ENCODE measurements around the gene TMEM253.

TMEM253 gene

DNA sequence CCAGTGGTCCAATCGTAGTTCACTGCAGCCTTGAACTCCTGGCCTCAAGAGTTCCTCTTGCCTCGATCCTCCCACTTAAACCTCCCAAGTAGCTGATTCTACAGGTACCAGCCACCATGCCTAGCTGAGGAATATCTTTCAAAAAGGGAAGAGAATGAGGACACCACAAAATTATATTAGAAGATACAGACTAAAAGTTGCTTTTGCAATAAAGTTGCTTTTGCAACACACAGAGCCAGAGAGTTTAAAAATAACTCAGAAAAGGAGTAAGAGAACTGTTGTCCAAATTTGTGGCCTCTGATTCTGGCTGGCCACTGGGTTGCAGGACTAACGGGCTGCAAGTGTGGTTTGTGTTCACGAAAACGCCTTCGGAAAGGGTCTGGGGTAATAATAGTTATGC is 19.8 kb downstream of the TMEM253 start:
- H3K27me3 ChIP-seq (ENCODE audit: control insufficient read depth in 3 of 3, insufficient read depth in 3 of 3, low read depth in 1 of 3, low read length in 3 of 3), result peaks cover 0 to 8% (median 0%) of the 10 kb centered on the region in 3 experiments
- H3K36me3 ChIP-seq (replicated peaks in 1 of 2; ENCODE audit: control insufficient read depth in 2 of 2, insufficient read depth in 2 of 2, low read length in 2 of 2), result no peaks in the 10 kb centered on the region
- H3K23ac ChIP-seq (ENCODE audit: low read depth, low read length, poor library complexity), result no peak overlapping the region
- no peaks in the 10 kb centered on the region for H3K79me1 ChIP-seq (ENCODE audit: low read depth, low read length)
- H2BK120ac ChIP-seq (ENCODE audit: low read depth, low read length), result no peak overlapping the region
- H3K9me3 ChIP-seq (replicated peaks in 1 of 2; ENCODE audit: control insufficient read depth in 2 of 2, insufficient read depth in 1 of 2, low read depth in 1 of 2, low read length in 2 of 2), result no peaks in the 10 kb centered on the region
- no peak overlapping the region for H2AFZ ChIP-seq (ENCODE audit: low read length)
- no peak overlapping the region for H3K4ac ChIP-seq (ENCODE audit: low read length)
- H3K14ac ChIP-seq (ENCODE audit: low read length), result no peak overlapping the region
- no peak overlapping the region for H3K4me3 ChIP-seq (ENCODE audit: low read length in 2 of 2)
- no peak overlapping the region for H2BK12ac ChIP-seq (ENCODE audit: low read length)
- H3K27ac ChIP-seq (replicated peaks; ENCODE audit: low read length), result no peak overlapping the region
- no peak overlapping the region for H3K18ac ChIP-seq (ENCODE audit: low read length)
- H2AK5ac ChIP-seq (ENCODE audit: low read depth, low read length), result no peak overlapping the region
- no peak overlapping the region for H2BK5ac ChIP-seq (ENCODE audit: low read length)
- no peak overlapping the region for H3K4me2 ChIP-seq (ENCODE audit: insufficient read depth, low read length, poor library complexity, severe bottlenecking)
- H4K8ac ChIP-seq (ENCODE audit: low read depth, low read length), result no peak overlapping the region
- no peaks in the 10 kb centered on the region for H3K4me1 ChIP-seq (ENCODE audit: control insufficient read depth in 2 of 2, insufficient read depth in 1 of 2, low read depth in 1 of 2, low read length in 2 of 2)
- H2BK15ac ChIP-seq (ENCODE audit: low read length), result no peak overlapping the region
- DNase-seq (ENCODE audit: low spot score), result no peak
- no peak overlapping the region for H3K9ac ChIP-seq (ENCODE audit: low read depth, low read length, poor library complexity)
- H4K91ac ChIP-seq (ENCODE audit: low read depth, low read length, poor library complexity), result no peak overlapping the region
- WGBS, 2 donors (ENCODE audit: extremely low coverage in 2 of 2, insufficient read length in 2 of 2, insufficient replicate concordance in 1 of 2), result no CpG with 5 or more reads among the region's 6 CpGs

DNA sequence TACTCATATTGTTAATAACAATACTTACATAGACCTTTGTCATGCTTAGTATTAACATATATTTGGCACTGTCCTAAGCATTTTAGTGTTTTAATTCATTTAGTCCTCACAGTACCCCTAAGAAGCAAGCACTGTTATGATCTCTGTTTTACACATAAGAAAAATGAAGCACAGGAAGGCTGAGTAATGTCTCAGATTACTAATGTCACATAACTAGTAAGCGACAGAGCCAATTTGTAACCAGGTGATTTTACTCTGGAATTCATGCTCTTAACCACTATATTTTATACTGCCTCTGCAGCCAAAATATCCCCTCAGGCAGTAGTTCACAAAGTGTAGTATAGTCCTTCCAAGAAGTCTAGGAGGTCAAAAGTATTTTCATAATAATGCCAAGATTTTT is 20.3 kb downstream of the TMEM253 start:
- H4K91ac ChIP-seq (ENCODE audit: low read depth, low read length, poor library complexity), result no peak overlapping the region
- H3K14ac ChIP-seq (ENCODE audit: low read length), result no peak overlapping the region
- H3K27me3 ChIP-seq (ENCODE audit: control insufficient read depth in 3 of 3, insufficient read depth in 3 of 3, low read depth in 1 of 3, low read length in 3 of 3), result peaks cover 0 to 8% (median 0%) of the 10 kb centered on the region in 3 experiments
- no peaks in the 10 kb centered on the region for H3K36me3 ChIP-seq (replicated peaks in 1 of 2; ENCODE audit: control insufficient read depth in 2 of 2, insufficient read depth in 2 of 2, low read length in 2 of 2)
- H2BK5ac ChIP-seq (ENCODE audit: low read length), result no peak overlapping the region
- no peak overlapping the region for H3K4me3 ChIP-seq (ENCODE audit: low read length in 2 of 2)
- DNase-seq (ENCODE audit: low spot score), result no peak
- no peak overlapping the region for H3K23ac ChIP-seq (ENCODE audit: low read depth, low read length, poor library complexity)
- H3K79me1 ChIP-seq (ENCODE audit: low read depth, low read length), result no peaks in the 10 kb centered on the region
- H2AFZ ChIP-seq (ENCODE audit: low read length), result no peak overlapping the region
- H3K4me1 ChIP-seq (ENCODE audit: control insufficient read depth in 2 of 2, insufficient read depth in 1 of 2, low read depth in 1 of 2, low read length in 2 of 2), result no peaks in the 10 kb centered on the region
- no CpG with 5 or more reads among the region's 1 CpG for WGBS, 2 donors (ENCODE audit: extremely low coverage in 2 of 2, insufficient read length in 2 of 2, insufficient replicate concordance in 1 of 2)
- no peak overlapping the region for H3K18ac ChIP-seq (ENCODE audit: low read length)
- H3K27ac ChIP-seq (replicated peaks; ENCODE audit: low read length), result no peak overlapping the region
- no peak overlapping the region for H3K4me2 ChIP-seq (ENCODE audit: insufficient read depth, low read length, poor library complexity, severe bottlenecking)
- no peak overlapping the region for H2BK120ac ChIP-seq (ENCODE audit: low read depth, low read length)
- no peaks in the 10 kb centered on the region for H3K9me3 ChIP-seq (replicated peaks in 1 of 2; ENCODE audit: control insufficient read depth in 2 of 2, insufficient read depth in 1 of 2, low read depth in 1 of 2, low read length in 2 of 2)
- H2BK15ac ChIP-seq (ENCODE audit: low read length), result no peak overlapping the region
- H3K4ac ChIP-seq (ENCODE audit: low read length), result no peak overlapping the region
- H2AK5ac ChIP-seq (ENCODE audit: low read depth, low read length), result no peak overlapping the region
- no peak overlapping the region for H3K9ac ChIP-seq (ENCODE audit: low read depth, low read length, poor library complexity)
- no peak overlapping the region for H2BK12ac ChIP-seq (ENCODE audit: low read length)
- H4K8ac ChIP-seq (ENCODE audit: low read depth, low read length), result no peak overlapping the region

DNA sequence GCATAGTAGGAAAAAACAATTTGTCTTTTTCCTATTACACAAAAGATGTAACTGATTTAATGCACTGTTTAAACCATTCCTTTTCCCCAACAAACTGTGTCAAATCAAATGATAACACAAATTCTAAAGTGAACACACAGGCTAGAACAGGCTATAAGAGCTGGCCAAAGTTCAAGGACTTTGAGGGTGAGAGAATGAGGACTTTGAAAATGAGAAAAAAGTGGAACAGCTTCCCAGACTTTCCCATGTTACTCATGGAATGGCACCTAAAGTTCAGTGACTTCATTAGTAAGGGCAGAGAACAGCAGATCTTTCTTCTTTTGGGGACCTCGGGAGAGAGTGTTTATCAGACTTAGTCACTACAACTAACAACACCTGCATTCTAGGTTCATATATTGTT is 22.6 kb downstream of the TMEM253 start:
- no CpG with 5 or more reads among the region's 1 CpG for WGBS, 2 donors (ENCODE audit: extremely low coverage in 2 of 2, insufficient read length in 2 of 2, insufficient replicate concordance in 1 of 2)
- H3K4me2 ChIP-seq (ENCODE audit: insufficient read depth, low read length, poor library complexity, severe bottlenecking), result no peak overlapping the region

DNA sequence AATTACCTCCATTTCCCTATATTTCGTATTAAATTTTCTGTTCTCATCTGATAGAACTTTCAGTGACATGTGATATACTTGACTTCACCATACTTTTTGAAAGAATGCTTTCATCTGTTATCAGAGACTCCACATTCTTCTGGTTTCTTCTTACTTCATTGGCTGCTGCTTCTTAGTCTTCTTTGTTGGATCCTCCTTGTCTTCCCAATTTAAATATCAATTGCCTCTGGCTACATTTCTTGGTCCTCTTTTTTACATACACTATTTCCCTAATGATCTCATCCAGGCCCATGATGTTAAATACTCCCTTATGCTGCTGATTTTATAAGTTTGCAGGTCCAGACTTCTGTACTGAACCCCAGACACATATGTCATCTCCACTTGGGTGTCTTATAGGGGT is 33.0 kb downstream of the TMEM253 start:
- Histone ChIP-seq H3K4me2 (ENCODE audit: insufficient read depth, low read length, poor library complexity, severe bottlenecking) (no peak overlapping the region), H2BK12ac (ENCODE audit: low read length) (no peak overlapping the region), H3K9ac (ENCODE audit: low read depth, low read length, poor library complexity) (no peak overlapping the region), H3K79me1 (ENCODE audit: low read depth, low read length) (no peaks in the 10 kb centered on the region), H2BK15ac (ENCODE audit: low read length) (no peak overlapping the region), H3K36me3 (replicated peaks in 1 of 2; ENCODE audit: control insufficient read depth in 2 of 2, insufficient read depth in 2 of 2, low read length in 2 of 2) (no peaks in the 10 kb centered on the region), H2AFZ (ENCODE audit: low read length) (no peak overlapping the region), H3K4ac (ENCODE audit: low read length) (no peak overlapping the region), H3K23ac (ENCODE audit: low read depth, low read length, poor library complexity) (no peak overlapping the region), H3K27me3 (ENCODE audit: control insufficient read depth in 3 of 3, insufficient read depth in 3 of 3, low read depth in 1 of 3, low read length in 3 of 3) (no peaks in the 10 kb centered on the region), H4K91ac (ENCODE audit: low read depth, low read length, poor library complexity) (no peak overlapping the region), H3K18ac (ENCODE audit: low read length) (no peak overlapping the region), H3K9me3 (replicated peaks in 1 of 2; ENCODE audit: control insufficient read depth in 2 of 2, insufficient read depth in 1 of 2, low read depth in 1 of 2, low read length in 2 of 2) (no peaks in the 10 kb centered on the region), H3K27ac (replicated peaks; ENCODE audit: low read length) (no peak overlapping the region), H2BK5ac (ENCODE audit: low read length) (no peak overlapping the region), H3K4me3 (ENCODE audit: low read length in 2 of 2) (no peak overlapping the region), H2BK120ac (ENCODE audit: low read depth, low read length) (no peak overlapping the region), H3K14ac (ENCODE audit: low read length) (no peak overlapping the region), H3K4me1 (ENCODE audit: control insufficient read depth in 2 of 2, insufficient read depth in 1 of 2, low read depth in 1 of 2, low read length in 2 of 2) (no peaks in the 10 kb centered on the region), H4K8ac (ENCODE audit: low read depth, low read length) (no peak overlapping the region), H2AK5ac (ENCODE audit: low read depth, low read length) (no peak overlapping the region)
- 100% methylated on average over 1 of the region's 1 CpG for WGBS, 2 donors (ENCODE audit: extremely low coverage in 2 of 2, insufficient read length in 2 of 2, insufficient replicate concordance in 1 of 2)
- no peak for DNase-seq (ENCODE audit: low spot score)

More for the DNA sequence above, 22.6 kb downstream of the TMEM253 start:
- no peak for DNase-seq (ENCODE audit: low spot score)
- H3K18ac ChIP-seq (ENCODE audit: low read length), result no peak overlapping the region
- no peak overlapping the region for H3K14ac ChIP-seq (ENCODE audit: low read length)
- H2BK120ac ChIP-seq (ENCODE audit: low read depth, low read length), result no peak overlapping the region
- no peak overlapping the region for H2BK5ac ChIP-seq (ENCODE audit: low read length)
- H2BK15ac ChIP-seq (ENCODE audit: low read length), result no peak overlapping the region
- peaks cover 0 to 8% (median 0%) of the 10 kb centered on the region in 3 experiments for H3K27me3 ChIP-seq (ENCODE audit: control insufficient read depth in 3 of 3, insufficient read depth in 3 of 3, low read depth in 1 of 3, low read length in 3 of 3)
- H3K36me3 ChIP-seq (replicated peaks in 1 of 2; ENCODE audit: control insufficient read depth in 2 of 2, insufficient read depth in 2 of 2, low read length in 2 of 2), result no peaks in the 10 kb centered on the region
- H4K91ac ChIP-seq (ENCODE audit: low read depth, low read length, poor library complexity), result no peak overlapping the region
- no peaks in the 10 kb centered on the region for H3K9me3 ChIP-seq (replicated peaks in 1 of 2; ENCODE audit: control insufficient read depth in 2 of 2, insufficient read depth in 1 of 2, low read depth in 1 of 2, low read length in 2 of 2)
- H3K9ac ChIP-seq (ENCODE audit: low read depth, low read length, poor library complexity), result no peak overlapping the region
- H2AFZ ChIP-seq (ENCODE audit: low read length), result no peak overlapping the region
- H3K4ac ChIP-seq (ENCODE audit: low read length), result no peak overlapping the region
- no peaks in the 10 kb centered on the region for H3K79me1 ChIP-seq (ENCODE audit: low read depth, low read length)
- H4K8ac ChIP-seq (ENCODE audit: low read depth, low read length), result no peak overlapping the region
- no peak overlapping the region for H2AK5ac ChIP-seq (ENCODE audit: low read depth, low read length)
- no peak overlapping the region for H3K27ac ChIP-seq (replicated peaks; ENCODE audit: low read length)
- no peak overlapping the region for H3K23ac ChIP-seq (ENCODE audit: low read depth, low read length, poor library complexity)
- H2BK12ac ChIP-seq (ENCODE audit: low read length), result no peak overlapping the region
- no peak overlapping the region for H3K4me3 ChIP-seq (ENCODE audit: low read length in 2 of 2)
- H3K4me1 ChIP-seq (ENCODE audit: control insufficient read depth in 2 of 2, insufficient read depth in 1 of 2, low read depth in 1 of 2, low read length in 2 of 2), result no peaks in the 10 kb centered on the region

All from neuronal stem cell (in vitro differentiated cells).